H7 (cell line): ENCODE results near the gene SUN1. TPM values are rescaled to one million over a fixed set of nuclear protein-coding genes. Genes with fewer than 3 reads are reported as not detected.
"Not testable (repeated sequence)": the region's sequence is repeated elsewhere in the genome, so short reads cannot be mapped to it uniquely, and the experiment has no call there.

Experiments
- DNase-seq: peaks from one replicate; pipeline ENCODE4 v3.0.0; 2012
- H3K27me3 ChIP-seq: 2 replicates; pipeline ENCODE4 v1.6.0; 2011; ENCODE audit warnings: mild to moderate bottlenecking, low read length; ENCODE audit not compliant: control insufficient read depth, insufficient read depth
- H3K36me3 ChIP-seq: replicated peaks from 2 replicates; pipeline ENCODE4 v1.5.1; 2011; ENCODE audit warnings: low read length; ENCODE audit not compliant: control insufficient read depth, insufficient read depth
- H3K4me3 ChIP-seq: 2 replicates; pipeline ENCODE4 v1.5.1; 2011; ENCODE audit warnings: low read depth, mild to moderate bottlenecking, control low read depth, low read length, moderate library complexity; ENCODE audit not compliant: insufficient read depth
- total RNA-seq: library from RNA; depleted of rRNA; stranded (reverse); fragments of >200 nt; shearing (Covaris generic); gene quantifications from 2 replicates; pipeline ENCODE4 v1.2.3, GENCODE V29; 2014; rRNA removed

The SUN1 gene
- total RNA-seq, 1 experiment from 2014 or later: 60.5 TPM

- no peaks in the 10 kb centered on the region for H3K27me3 ChIP-seq
- no peak for DNase-seq
- H3K36me3 ChIP-seq: no peaks in the 10 kb centered on the region
These were observed 87.7 kb downstream of the SUN1 start for GRCh38 chr7:919924-920341.

GRCh38 chr7:920351-921070 lies 88.2 kb downstream of the SUN1 start:
- no peaks in the 10 kb centered on the region for H3K27me3 ChIP-seq
- no peak overlapping the region for H3K4me3 ChIP-seq
- no peaks in the 10 kb centered on the region for H3K36me3 ChIP-seq
- DNase-seq: no peak

More at GRCh38 chr7:919924-920341, 87.7 kb downstream of the SUN1 start:
- no peak overlapping the region for H3K4me3 ChIP-seq

GRCh38 chr7:921071-921461 lies 88.8 kb downstream of the SUN1 start:
- H3K4me3 ChIP-seq: no peak overlapping the region
- no peaks in the 10 kb centered on the region for H3K36me3 ChIP-seq
- H3K27me3 ChIP-seq: no peaks in the 10 kb centered on the region
- DNase-seq: no peak

- DNase-seq: no peak
- H3K27me3 ChIP-seq: no peaks in the 10 kb centered on the region
- no peak overlapping the region for H3K4me3 ChIP-seq
- H3K36me3 ChIP-seq: no peaks in the 10 kb centered on the region
These were observed 89.5 kb downstream of the SUN1 start for GRCh38 chr7:921581-922333.

GRCh38 chr7:922334-923107 lies 90.2 kb downstream of the SUN1 start:
- Histone ChIP-seq H3K27me3 (no peaks in the 10 kb centered on the region), H3K4me3 (no peak overlapping the region)
- DNase-seq: no peak

GRCh38 chr7:923108-924041 lies 91.1 kb downstream of the SUN1 start:
- no peak for DNase-seq
- no peak overlapping the region for H3K4me3 ChIP-seq

More at GRCh38 chr7:922334-923107, 90.2 kb downstream of the SUN1 start:
- H3K36me3 ChIP-seq: no peaks in the 10 kb centered on the region

GRCh38 chr7:924042-924441 lies 91.8 kb downstream of the SUN1 start:
- H3K4me3 ChIP-seq, DNase-seq, H3K27me3 ChIP-seq, H3K36me3 ChIP-seq: not testable (repeated sequence)

More at GRCh38 chr7:923108-924041, 91.1 kb downstream of the SUN1 start:
- Histone ChIP-seq H3K36me3 (no peaks in the 10 kb centered on the region), H3K27me3 (no peaks in the 10 kb centered on the region)

Other genes starting within 250 kb of the SUN1 start
- 82.5 and 101 TPM in 2 replicates for gene DNAAF5, start 105.8 kb upstream of the SUN1 start, total RNA-seq
- 32.4 and 32.8 TPM in 2 replicates for gene PRKAR1B, start 105.2 kb upstream of the SUN1 start, total RNA-seq
- 50.8 and 61.9 TPM in 2 replicates for gene GET4, start 44.1 kb downstream of the SUN1 start, total RNA-seq
- 4.9 and 5.0 TPM in 2 replicates for gene ADAP1, start 122.2 kb downstream of the SUN1 start, total RNA-seq
- gene COX19, start 143.1 kb downstream of the SUN1 start, total RNA-seq: 8.4 and 12.9 TPM in 2 replicates
- gene CYP2W1, start 150.7 kb downstream of the SUN1 start, total RNA-seq: not detected in 2 replicates
- 0.07 and 0.87 TPM in 2 replicates for gene GPR146, start 212.1 kb downstream of the SUN1 start, total RNA-seq